H9 (cell line): Measurements from ENCODE around the gene TMC1. TPM values are rescaled to one million over a fixed set of nuclear protein-coding genes. Genes with fewer than 3 reads are reported as not detected.

Source experiments
- DNase-seq: peaks from one replicate; pipeline ENCODE4 v3.0.0-alpha.2; 2017
- H2AFZ ChIP-seq: one replicate; pipeline ENCODE4 v1.6.1; 2013; ENCODE audit warnings: mild to moderate bottlenecking, low read length, control low read depth, moderate library complexity
- H2AK5ac ChIP-seq: 2 replicates; pipeline ENCODE4 v1.6.1; 2013; ENCODE audit warnings: low read length, control low read depth, mixed read lengths; ENCODE audit not compliant: insufficient read length
- H2BK120ac ChIP-seq: one replicate; pipeline ENCODE4 v1.6.1; 2013; ENCODE audit warnings: low read depth, mild to moderate bottlenecking, low read length, control low read depth, inconsistent platforms; ENCODE audit not compliant: poor library complexity, severe bottlenecking
- H2BK12ac ChIP-seq: 2 replicates; pipeline ENCODE4 v1.6.1; 2013; ENCODE audit warnings: low read length, control low read depth, mixed read lengths, low read depth; ENCODE audit not compliant: insufficient read length
- H2BK15ac ChIP-seq: 2 replicates; pipeline ENCODE4 v1.6.1; 2013; ENCODE audit warnings: low read depth, low read length, control low read depth
- H2BK20ac ChIP-seq: one replicate; pipeline ENCODE4 v1.6.1; 2013; ENCODE audit warnings: low read depth, mild to moderate bottlenecking, low read length, control low read depth, inconsistent platforms; ENCODE audit not compliant: poor library complexity, severe bottlenecking
- H2BK5ac ChIP-seq: 2 replicates; pipeline ENCODE4 v1.6.1; 2013; ENCODE audit warnings: low read length, control low read depth, mixed read lengths; ENCODE audit not compliant: insufficient read length
- H3K14ac ChIP-seq: 2 replicates; pipeline ENCODE4 v1.6.1; 2013; ENCODE audit warnings: low read length, control low read depth; ENCODE audit not compliant: insufficient read depth
- H3K18ac ChIP-seq: 2 replicates; pipeline ENCODE4 v1.6.1; 2013; ENCODE audit warnings: low read depth, mild to moderate bottlenecking, mixed read lengths, low read length, control low read depth; ENCODE audit not compliant: insufficient read length
- H3K23ac ChIP-seq: 2 replicates; pipeline ENCODE4 v1.6.1; 2013; ENCODE audit warnings: low read length, control low read depth, mixed read lengths, low read depth; ENCODE audit not compliant: insufficient read length
- H3K23me2 ChIP-seq: 2 replicates; pipeline ENCODE4 v1.6.1; 2013; ENCODE audit warnings: low read depth, mild to moderate bottlenecking, mixed read lengths, low read length, control low read depth; ENCODE audit not compliant: insufficient read length, poor library complexity, severe bottlenecking
- H3K27ac ChIP-seq: 2 replicates; pipeline ENCODE4 v1.5.1; 2013; ENCODE audit warnings: low read length, control low read depth, mixed read lengths, low read depth; ENCODE audit not compliant: insufficient read length
- H3K27me3 ChIP-seq: 2 replicates; pipeline ENCODE4 v1.6.1; 2013; ENCODE audit warnings: low read length, control low read depth, inconsistent platforms; ENCODE audit not compliant: insufficient read depth
- H3K4ac ChIP-seq: 2 replicates; pipeline ENCODE4 v1.6.1; 2013; ENCODE audit warnings: low read depth, mild to moderate bottlenecking, control low read depth, inconsistent platforms, low read length, moderate library complexity
- H3K4me1 ChIP-seq: 2 replicates; pipeline ENCODE4 v1.6.1; 2013; ENCODE audit warnings: low read length, control low read depth, inconsistent platforms; ENCODE audit not compliant: insufficient read depth
- H3K4me2 ChIP-seq: 2 replicates; pipeline ENCODE4 v1.6.1; 2013; ENCODE audit warnings: low read length, control low read depth, mixed read lengths; ENCODE audit not compliant: insufficient read length, insufficient read depth
- H3K56ac ChIP-seq: 2 replicates; pipeline ENCODE4 v1.6.1; 2013; ENCODE audit warnings: low read depth, mild to moderate bottlenecking, mixed read lengths, low read length, control low read depth; ENCODE audit not compliant: insufficient read length
- H3K79me1 ChIP-seq: 2 replicates; pipeline ENCODE4 v1.6.1; 2013; ENCODE audit warnings: low read depth, mild to moderate bottlenecking, moderate library complexity, low read length, control low read depth, inconsistent platforms; ENCODE audit not compliant: insufficient read depth, poor library complexity, severe bottlenecking
- H3K79me2 ChIP-seq: 2 replicates; pipeline ENCODE4 v1.6.1; 2013; ENCODE audit warnings: low read length, control low read depth, inconsistent platforms; ENCODE audit not compliant: insufficient read depth
- H3K9ac ChIP-seq: 2 replicates; pipeline ENCODE4 v1.6.1; 2013; ENCODE audit warnings: low read length, control low read depth, mixed read lengths; ENCODE audit not compliant: insufficient read length; ENCODE audit errors: extremely low read depth
- H3K9me3 ChIP-seq: one replicate; pipeline ENCODE4 v1.6.1; 2013; ENCODE audit warnings: low read depth, low read length, inconsistent platforms; ENCODE audit not compliant: control insufficient read depth
- H3T11ph ChIP-seq: one replicate; pipeline ENCODE4 v1.6.1; 2013; ENCODE audit warnings: mild to moderate bottlenecking, low read length, control low read depth, inconsistent platforms
- H4K20me1 ChIP-seq: one replicate; pipeline ENCODE4 v1.6.1; 2013; ENCODE audit not compliant: control insufficient read depth, insufficient read length, insufficient read depth
- H4K5ac ChIP-seq: 2 replicates; pipeline ENCODE4 v1.6.1; 2013; ENCODE audit warnings: low read depth, mild to moderate bottlenecking, mixed read lengths, low read length, control low read depth; ENCODE audit not compliant: insufficient read length
- H4K8ac ChIP-seq: replicated peaks from 2 replicates; pipeline ENCODE4 v1.6.1; 2013; ENCODE audit warnings: low read length, control low read depth, mixed read lengths, low read depth; ENCODE audit not compliant: insufficient read length
- H4K91ac ChIP-seq: 2 replicates; pipeline ENCODE4 v1.6.1; 2013; ENCODE audit warnings: low read depth, mild to moderate bottlenecking, moderate library complexity, mixed read lengths, low read length, control low read depth; ENCODE audit not compliant: insufficient read length
- H3K27ac Mint-ChIP-seq, 3 experiments: 2 replicates in 2 of 3; 3 replicates in 1 of 3; pipeline ENCODE4 v1.8.0; 2020 to 2021; ENCODE audit warnings: mixed read lengths in 3 of 3, mild to moderate bottlenecking in 1 of 3, moderate library complexity in 1 of 3
- H3K27me3 Mint-ChIP-seq: 2 replicates; pipeline ENCODE4 v1.8.0; 2021; ENCODE audit warnings: low read depth, mild to moderate bottlenecking, moderate library complexity, mixed read lengths
- H3K36me3 Mint-ChIP-seq, 3 experiments: 2 replicates in 2 of 3; 3 replicates in 1 of 3; pipeline ENCODE4 v1.8.0; 2020 to 2021; ENCODE audit warnings: low read depth in 3 of 3, mixed read lengths in 3 of 3; ENCODE audit not compliant: insufficient read depth in 1 of 3
- H3K4me1 Mint-ChIP-seq, 2 experiments: 2 replicates each; pipeline ENCODE4 v1.8.0; 2020; ENCODE audit warnings: mixed read lengths in 2 of 2
- H3K4me3 Mint-ChIP-seq, 2 experiments: 2 replicates in 1 of 2; 3 replicates in 1 of 2; pipeline ENCODE4 v1.8.0; 2020 to 2021; ENCODE audit warnings: mild to moderate bottlenecking in 2 of 2, mixed read lengths in 2 of 2, moderate library complexity in 1 of 2
- H3K9me3 Mint-ChIP-seq, 2 experiments: 2 replicates in 1 of 2; 3 replicates in 1 of 2; pipeline ENCODE4 v1.8.0; 2020; ENCODE audit warnings: mild to moderate bottlenecking in 2 of 2, mixed read lengths in 2 of 2, moderate library complexity in 1 of 2
- CTCF ChIP-seq: fragments of 200-600 bp; sonication (generic); conservative IDR thresholded peaks from 3 replicates; pipeline ENCODE4 v1.8.0; 2021; ENCODE audit warnings: antibody characterized with exemption, mild to moderate bottlenecking
- WGBS: extraction: QIAGEN DNeasy Blood & Tissue Kit; methylation state at CpG from one replicate; pipeline ENCODE4 v1.1.7; 2013; ENCODE audit warnings: missing lambda C conversion rate, low lambda C conversion rate, mixed read lengths; ENCODE audit not compliant: insufficient read length; ENCODE audit errors: extremely low coverage; 5-methylcytosine and 5-hydroxymethylcytosine counted together
- total RNA-seq: library from RNA; stranded (reverse); gene quantifications from 2 replicates; pipeline ENCODE4 v1.2.1, GENCODE V29; 2021

The TMC1 gene
- total RNA-seq, 1 experiment from 2014 or later, result 2.4 TPM

DNA sequence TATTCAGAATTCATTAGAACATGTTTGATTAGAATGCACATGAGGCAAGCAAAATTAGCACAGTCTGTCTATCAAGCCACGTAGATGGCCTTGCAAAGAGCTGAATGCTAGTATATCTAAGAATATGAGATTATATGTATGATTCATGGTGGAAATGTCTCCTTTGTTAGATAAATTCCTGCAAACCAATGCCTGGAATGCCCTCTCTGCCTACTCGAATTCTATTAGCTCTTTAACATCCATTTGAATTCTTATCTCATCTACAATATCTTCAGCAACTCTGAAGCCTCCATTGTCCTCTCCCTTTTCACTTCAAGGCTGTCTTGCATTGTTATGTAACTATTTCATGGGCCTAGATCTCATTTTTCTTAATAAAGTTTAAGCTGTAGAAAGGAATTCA lies 205.5 kb downstream of the TMC1 start:
- H3K4me2 ChIP-seq, result peak overlapping the region; percentile 13
- H2BK5ac ChIP-seq, result no peak overlapping the region
- no peak for TF ChIP-seq CTCF
- H2BK12ac ChIP-seq, result no peak overlapping the region
- Mint-ChIP-seq H3K36me3 (peaks cover 19 to 58% (median 31%) of the 10 kb centered on the region in 3 experiments), H3K9me3 (peaks cover 22 to 35% of the 10 kb centered on the region in 2 experiments), H3K4me1 (peaks cover 42 to 62% of the 10 kb centered on the region in 2 experiments), H3K4me3 (no peak overlapping the region), H3K27ac (peak overlapping the region; percentile 71 to 99 (median 96); a peak in 6 of 7 replicates), H3K27me3 (no peaks in the 10 kb centered on the region; the same call in 1 of the 2 replicates)
- no peak overlapping the region for H3K56ac ChIP-seq
- DNase-seq, result no peak
- WGBS, result no CpG with 5 or more reads among the region's 2 CpGs
- H2AFZ ChIP-seq, result no peak overlapping the region
- no peak overlapping the region for H4K8ac ChIP-seq
- no peaks in the 10 kb centered on the region for H3K27me3 ChIP-seq
- H3K18ac ChIP-seq, result no peak overlapping the region
- no peak overlapping the region for H3K4ac ChIP-seq
- H3K79me1 ChIP-seq, result no peaks in the 10 kb centered on the region
- peaks cover 5% of the 10 kb centered on the region; the same call in 1 of the 2 replicates for H3K4me1 ChIP-seq
- H2BK120ac ChIP-seq, result no peak overlapping the region
- no peak overlapping the region for H2BK15ac ChIP-seq
- H3K9ac ChIP-seq, result no peak overlapping the region
- no peak overlapping the region for H3T11ph ChIP-seq
- no peak overlapping the region for H4K5ac ChIP-seq
- no peaks in the 10 kb centered on the region for H3K79me2 ChIP-seq
- H2BK20ac ChIP-seq, result no peak overlapping the region
- no peaks in the 10 kb centered on the region for H4K20me1 ChIP-seq
- no peak overlapping the region for H4K91ac ChIP-seq
- H3K23me2 ChIP-seq, result no peaks in the 10 kb centered on the region
- no peak overlapping the region for H2AK5ac ChIP-seq
- no peak overlapping the region for H3K14ac ChIP-seq
- peaks cover 8% of the 10 kb centered on the region for H3K9me3 ChIP-seq
- no peak overlapping the region for H3K23ac ChIP-seq
- peak overlapping the region; percentile 62 for H3K27ac ChIP-seq
